SK-N-SH treated with all-trans-retinoic acid at 6 μM for 48 hours (cell line): ENCODE results near the gene RNF125.

Experiments used
- BACH2 ChIP-seq: fragments of 250-450 bp; sonication (Bioruptor Pico); IDR thresholded peaks from 2 replicates; pipeline ENCODE4 v1.9.0; 2021; ENCODE audit warnings: mild to moderate bottlenecking, borderline replicate concordance
- ESRRG ChIP-seq: fragments of 250-450 bp; sonication (Bioruptor Pico); IDR thresholded peaks from 2 replicates; pipeline ENCODE4 v1.6.1; 2021; ENCODE audit warnings: mild to moderate bottlenecking
- ISL1 ChIP-seq: fragments of 250-450 bp; sonication (Bioruptor Pico); IDR thresholded peaks from 2 replicates; pipeline ENCODE4 v2.1.2; 2022; ENCODE audit warnings: mild to moderate bottlenecking, moderate library complexity
- OSR1 ChIP-seq: fragments of 250-450 bp; sonication (Bioruptor Pico); IDR thresholded peaks from 2 replicates; pipeline ENCODE4 v1.8.0; 2022; ENCODE audit warnings: moderate library complexity, mild to moderate bottlenecking, inconsistent platforms
- RARB ChIP-seq: fragments of 250-450 bp; sonication (Bioruptor Pico); IDR thresholded peaks from 2 replicates; pipeline ENCODE4 v1.8.0; 2021; ENCODE audit warnings: mild to moderate bottlenecking, moderate library complexity
- ZFP3 ChIP-seq: fragments of 250-450 bp; sonication (Bioruptor Pico); IDR thresholded peaks from 2 replicates; pipeline ENCODE4 v1.5.0; 2020; ENCODE audit warnings: mild to moderate bottlenecking, moderate library complexity
- ZNF8 ChIP-seq: fragments of 450-650 bp; formaldehyde crosslinking; IDR thresholded peaks from 2 replicates; pipeline ENCODE4 v1.5.0; 2020; ENCODE audit warnings: mild to moderate bottlenecking, moderate library complexity
- TF ChIP-seq, protein P1 (sequence below): fragments of 250-450 bp; sonication (Bioruptor Pico); IDR thresholded peaks from 2 replicates; pipeline ENCODE4 v1.8.0; 2020; ENCODE audit warnings: mild to moderate bottlenecking, moderate library complexity, borderline replicate concordance
- TF ChIP-seq, protein P2 (sequence below): fragments of 250-450 bp; sonication (Bioruptor Pico); IDR thresholded peaks from 2 replicates; pipeline ENCODE4 v1.5.0; 2020; ENCODE audit warnings: mild to moderate bottlenecking, moderate library complexity
- TF ChIP-seq, protein P3 (sequence below): fragments of 250-450 bp; sonication (Bioruptor Pico); IDR thresholded peaks from 2 replicates; pipeline ENCODE4 v1.5.1; 2020; ENCODE audit warnings: low read depth, mild to moderate bottlenecking, moderate library complexity

DNA sequence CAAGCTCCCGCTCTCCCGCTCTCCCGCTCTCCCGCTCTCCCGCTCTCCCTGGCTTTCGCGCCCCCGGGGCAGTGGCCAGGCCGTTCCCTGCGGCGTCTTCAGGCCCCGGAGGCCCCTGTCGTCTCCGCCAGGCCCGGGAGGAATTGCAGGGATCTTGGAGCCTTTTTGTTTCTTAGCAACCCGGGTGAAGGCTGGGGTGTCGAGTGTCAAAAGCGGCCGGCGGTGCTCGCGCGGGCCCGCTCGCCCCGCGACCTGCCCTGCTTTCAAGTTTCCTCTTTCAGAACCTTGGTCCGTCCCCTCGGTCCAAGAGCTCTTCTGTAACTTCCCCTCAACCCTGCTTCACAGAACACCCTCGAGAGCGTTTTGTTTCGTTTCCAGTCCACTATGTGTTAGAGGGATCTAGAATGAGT is 74.5 kb downstream of the RNF125 start:
- TF ChIP-seq, protein P1, sequence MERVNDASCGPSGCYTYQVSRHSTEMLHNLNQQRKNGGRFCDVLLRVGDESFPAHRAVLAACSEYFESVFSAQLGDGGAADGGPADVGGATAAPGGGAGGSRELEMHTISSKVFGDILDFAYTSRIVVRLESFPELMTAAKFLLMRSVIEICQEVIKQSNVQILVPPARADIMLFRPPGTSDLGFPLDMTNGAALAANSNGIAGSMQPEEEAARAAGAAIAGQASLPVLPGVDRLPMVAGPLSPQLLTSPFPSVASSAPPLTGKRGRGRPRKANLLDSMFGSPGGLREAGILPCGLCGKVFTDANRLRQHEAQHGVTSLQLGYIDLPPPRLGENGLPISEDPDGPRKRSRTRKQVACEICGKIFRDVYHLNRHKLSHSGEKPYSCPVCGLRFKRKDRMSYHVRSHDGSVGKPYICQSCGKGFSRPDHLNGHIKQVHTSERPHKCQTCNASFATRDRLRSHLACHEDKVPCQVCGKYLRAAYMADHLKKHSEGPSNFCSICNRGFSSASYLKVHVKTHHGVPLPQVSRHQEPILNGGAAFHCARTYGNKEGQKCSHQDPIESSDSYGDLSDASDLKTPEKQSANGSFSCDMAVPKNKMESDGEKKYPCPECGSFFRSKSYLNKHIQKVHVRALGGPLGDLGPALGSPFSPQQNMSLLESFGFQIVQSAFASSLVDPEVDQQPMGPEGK (CRISPR knock-in tag), result no peak
- no peak for TF ChIP-seq ZFP3 (CRISPR knock-in tag)
- TF ChIP-seq, protein P2, sequence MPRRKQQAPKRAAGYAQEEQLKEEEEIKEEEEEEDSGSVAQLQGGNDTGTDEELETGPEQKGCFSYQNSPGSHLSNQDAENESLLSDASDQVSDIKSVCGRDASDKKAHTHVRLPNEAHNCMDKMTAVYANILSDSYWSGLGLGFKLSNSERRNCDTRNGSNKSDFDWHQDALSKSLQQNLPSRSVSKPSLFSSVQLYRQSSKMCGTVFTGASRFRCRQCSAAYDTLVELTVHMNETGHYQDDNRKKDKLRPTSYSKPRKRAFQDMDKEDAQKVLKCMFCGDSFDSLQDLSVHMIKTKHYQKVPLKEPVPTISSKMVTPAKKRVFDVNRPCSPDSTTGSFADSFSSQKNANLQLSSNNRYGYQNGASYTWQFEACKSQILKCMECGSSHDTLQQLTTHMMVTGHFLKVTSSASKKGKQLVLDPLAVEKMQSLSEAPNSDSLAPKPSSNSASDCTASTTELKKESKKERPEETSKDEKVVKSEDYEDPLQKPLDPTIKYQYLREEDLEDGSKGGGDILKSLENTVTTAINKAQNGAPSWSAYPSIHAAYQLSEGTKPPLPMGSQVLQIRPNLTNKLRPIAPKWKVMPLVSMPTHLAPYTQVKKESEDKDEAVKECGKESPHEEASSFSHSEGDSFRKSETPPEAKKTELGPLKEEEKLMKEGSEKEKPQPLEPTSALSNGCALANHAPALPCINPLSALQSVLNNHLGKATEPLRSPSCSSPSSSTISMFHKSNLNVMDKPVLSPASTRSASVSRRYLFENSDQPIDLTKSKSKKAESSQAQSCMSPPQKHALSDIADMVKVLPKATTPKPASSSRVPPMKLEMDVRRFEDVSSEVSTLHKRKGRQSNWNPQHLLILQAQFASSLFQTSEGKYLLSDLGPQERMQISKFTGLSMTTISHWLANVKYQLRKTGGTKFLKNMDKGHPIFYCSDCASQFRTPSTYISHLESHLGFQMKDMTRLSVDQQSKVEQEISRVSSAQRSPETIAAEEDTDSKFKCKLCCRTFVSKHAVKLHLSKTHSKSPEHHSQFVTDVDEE (CRISPR knock-in tag), result no peak
- TF ChIP-seq, protein P3, sequence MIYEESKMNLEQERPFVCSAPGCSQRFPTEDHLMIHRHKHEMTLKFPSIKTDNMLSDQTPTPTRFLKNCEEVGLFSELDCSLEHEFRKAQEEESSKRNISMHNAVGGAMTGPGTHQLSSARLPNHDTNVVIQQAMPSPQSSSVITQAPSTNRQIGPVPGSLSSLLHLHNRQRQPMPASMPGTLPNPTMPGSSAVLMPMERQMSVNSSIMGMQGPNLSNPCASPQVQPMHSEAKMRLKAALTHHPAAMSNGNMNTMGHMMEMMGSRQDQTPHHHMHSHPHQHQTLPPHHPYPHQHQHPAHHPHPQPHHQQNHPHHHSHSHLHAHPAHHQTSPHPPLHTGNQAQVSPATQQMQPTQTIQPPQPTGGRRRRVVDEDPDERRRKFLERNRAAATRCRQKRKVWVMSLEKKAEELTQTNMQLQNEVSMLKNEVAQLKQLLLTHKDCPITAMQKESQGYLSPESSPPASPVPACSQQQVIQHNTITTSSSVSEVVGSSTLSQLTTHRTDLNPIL, result no peak
- TF ChIP-seq ISL1 (CRISPR knock-in tag), result no peak
- TF ChIP-seq ZNF8 (CRISPR knock-in tag), result no peak
- no peak for TF ChIP-seq BACH2
- no peak for TF ChIP-seq RARB
- no peak for TF ChIP-seq OSR1 (CRISPR knock-in tag)
- TF ChIP-seq ESRRG, result no peak
